ENCODE measurements around the gene DMRTB1.

Gene DMRTB1

DNA sequence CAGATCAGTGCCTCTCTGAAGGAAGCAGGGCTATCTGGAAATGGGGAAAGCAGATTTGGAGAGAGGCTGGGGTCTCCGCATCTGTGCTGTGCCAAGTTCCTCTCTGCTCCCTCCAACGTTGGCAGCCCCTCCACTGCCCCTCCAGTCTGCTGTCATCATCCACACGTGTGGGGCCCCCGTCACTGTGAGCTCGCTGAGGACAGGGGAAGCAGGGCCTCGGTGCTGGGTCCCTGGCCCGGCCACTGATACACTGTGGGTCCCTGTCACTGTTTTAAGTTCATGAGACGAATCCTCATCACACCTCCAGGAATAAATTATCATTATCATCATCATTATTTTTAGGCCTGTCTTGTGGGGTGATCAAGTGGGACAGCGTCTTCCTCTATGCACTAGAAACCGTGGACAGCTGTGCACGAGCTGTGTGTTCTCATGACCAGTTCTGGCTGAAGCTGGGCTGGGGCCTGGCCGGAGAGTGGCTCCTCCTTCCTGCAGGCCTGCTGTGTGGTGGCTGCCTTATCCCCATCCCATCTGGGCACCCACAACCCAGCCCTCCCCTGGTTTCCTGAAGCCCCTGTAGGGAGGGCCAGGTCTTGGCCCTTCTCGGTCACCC is 52.2 kb downstream of the DMRTB1 start:
- DNase-seq: no peak

DNA sequence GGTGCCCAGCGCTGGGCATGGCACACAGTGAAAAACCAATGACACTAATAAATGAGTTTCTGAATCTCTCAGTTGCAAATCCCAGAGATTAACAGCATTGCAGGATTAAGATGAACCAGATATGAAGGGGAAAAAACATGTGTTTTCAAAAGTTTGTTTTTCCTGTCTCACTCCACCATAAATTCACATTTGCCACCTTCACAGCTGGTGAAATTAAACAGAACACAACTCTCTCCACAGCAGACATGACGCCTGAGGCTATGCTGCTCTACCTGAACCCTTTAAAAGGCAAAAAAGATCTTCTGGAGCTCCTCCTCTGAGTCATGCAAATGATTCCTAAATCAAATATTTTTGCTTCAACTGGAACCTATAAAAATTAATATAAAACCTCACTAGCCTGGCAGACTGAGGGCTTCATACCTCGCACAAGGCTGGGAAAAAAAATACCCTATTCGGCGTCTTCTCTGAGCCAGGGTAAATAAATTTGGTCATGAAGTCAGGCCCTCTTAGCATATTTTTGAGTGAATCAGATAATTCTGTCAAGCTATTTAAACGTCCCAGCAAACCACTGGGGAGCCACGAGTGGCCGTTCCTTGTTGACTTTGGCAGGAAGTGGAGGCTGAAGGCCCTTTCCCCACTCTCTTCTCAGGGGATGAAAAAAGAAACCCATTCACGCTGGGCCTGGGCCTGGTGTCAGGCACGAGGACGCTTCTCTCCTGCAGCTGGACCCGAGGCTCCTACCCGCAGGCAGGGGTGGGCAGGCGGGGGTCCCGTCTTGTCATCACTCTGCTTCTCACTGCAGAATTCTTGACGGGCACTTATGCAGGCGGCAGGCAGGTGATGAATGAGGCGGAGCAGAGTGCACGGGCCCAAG is 53.0 kb downstream of the DMRTB1 start:
- no peak for DNase-seq

DNA sequence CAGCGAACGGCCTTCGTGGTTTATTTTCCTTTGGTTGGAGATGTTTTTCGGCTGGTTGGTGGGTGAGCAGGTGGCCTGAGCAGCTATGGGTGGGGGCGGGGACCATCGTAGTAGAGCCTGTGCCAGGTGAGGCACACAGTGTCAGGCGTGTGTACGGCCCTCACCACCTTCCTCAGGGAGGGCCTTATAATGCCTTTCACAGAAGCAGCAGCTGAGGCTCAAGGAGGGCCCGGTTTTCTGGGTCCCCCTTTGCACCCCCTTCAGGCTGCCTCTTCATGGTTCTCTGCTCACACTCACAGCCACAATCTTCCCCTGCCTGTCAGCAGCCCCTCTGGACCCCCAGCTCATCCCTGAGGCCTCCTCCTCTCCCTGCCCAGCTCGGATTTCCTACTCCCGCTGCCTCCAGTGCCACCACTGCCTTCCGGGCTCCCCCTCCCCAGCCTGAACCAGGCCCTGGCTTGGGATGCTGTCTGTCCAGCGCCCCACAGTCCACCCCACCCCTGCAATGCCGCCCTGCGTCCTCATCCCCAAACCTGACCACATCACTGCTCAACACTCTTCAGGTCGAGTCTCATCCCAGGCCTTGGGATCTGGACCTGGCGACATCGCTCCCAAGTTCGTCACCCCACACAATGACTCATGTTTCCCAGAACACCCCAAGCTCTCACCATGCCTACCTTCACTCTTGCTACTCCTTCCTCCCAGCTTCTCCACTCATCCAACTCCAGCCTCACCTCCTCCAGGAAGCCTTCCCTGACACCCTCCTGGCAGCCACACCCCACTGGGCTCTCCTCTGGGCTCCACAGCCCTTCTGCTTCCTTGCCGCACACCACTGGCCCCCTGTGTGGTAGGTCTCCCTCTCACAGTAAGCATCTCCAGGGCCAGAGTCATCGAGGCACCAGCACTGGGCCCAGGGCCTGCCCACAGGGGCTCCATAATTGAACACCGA is 53.9 kb downstream of the DMRTB1 start:
- no peak for DNase-seq

DNA sequence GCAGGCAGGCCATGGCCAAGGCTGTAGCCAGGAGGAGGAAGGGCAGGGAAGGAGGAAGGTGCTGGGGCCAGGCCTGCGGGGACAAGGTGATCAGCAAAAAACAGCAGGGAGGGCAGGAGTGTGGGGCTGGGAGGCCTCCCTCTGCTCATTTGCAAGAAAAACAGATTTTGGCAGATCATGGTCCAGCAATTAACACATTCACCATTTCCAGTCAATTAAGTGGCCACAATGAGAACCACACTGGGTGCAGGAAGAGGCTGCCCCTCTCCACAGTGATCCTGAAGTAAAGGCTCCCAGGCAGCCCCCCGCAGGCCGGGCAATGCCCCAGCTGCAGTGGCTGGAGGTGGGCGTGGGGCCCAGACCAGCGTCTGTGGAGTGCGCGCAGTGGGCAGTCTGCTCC is 54.6 kb downstream of the DMRTB1 start:
- no peak for DNase-seq

DNA sequence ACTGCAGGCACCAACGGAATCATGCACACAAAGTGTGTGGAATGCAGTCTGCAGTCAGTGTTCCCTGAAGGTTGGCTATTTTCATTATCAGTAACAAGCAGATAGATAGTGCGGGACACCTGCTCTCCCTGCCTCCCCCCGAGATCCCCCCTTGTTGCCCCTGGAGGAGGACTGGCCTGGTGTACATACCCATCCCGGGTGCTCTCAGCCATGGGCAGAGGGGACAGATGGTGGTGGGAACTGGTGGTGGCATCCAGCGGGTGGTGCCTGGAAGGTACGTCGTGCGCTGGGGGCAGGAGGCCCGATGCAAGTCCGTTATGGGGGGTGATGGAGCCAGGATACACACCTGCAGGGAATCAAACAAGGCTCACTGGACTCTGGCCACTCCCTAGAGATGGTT is 55.2 kb downstream of the DMRTB1 start:
- DNase-seq: no peak

DNA sequence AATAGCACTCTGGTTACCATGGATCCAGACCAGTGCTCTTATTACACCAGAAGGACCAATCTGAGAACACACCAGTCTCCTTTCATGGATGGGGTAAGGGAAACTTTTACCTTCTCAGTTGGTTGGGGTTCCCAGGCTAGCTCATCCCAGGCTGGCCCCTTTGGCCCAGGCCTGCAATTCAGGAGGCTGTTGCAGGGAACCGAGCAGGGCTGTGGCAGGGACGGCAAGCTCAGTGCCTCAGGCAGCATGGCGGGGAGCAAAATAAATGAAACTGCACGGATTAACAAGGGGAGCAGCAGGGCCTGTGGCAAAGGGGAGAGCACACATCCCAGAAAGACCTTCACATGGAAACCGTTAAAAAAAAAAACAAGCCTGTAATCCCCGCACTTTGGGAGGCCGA is 57.0 kb downstream of the DMRTB1 start:
- DNase-seq: no peak
